IPS-15b (cell line): ENCODE results near the gene GLOD5.

Experiments
- H3K27me3 ChIP-seq: one replicate; pipeline ENCODE4 v1.6.1; 2013; ENCODE audit warnings: low read length; ENCODE audit not compliant: control insufficient read depth, insufficient read depth
- H3K36me3 ChIP-seq: one replicate; pipeline ENCODE4 v1.6.1; 2013; ENCODE audit warnings: low read length; ENCODE audit not compliant: control insufficient read depth, insufficient read depth
- H3K4me1 ChIP-seq: one replicate; pipeline ENCODE4 v1.6.1; 2013; ENCODE audit warnings: mild to moderate bottlenecking, low read length; ENCODE audit not compliant: control insufficient read depth, insufficient read depth
- H3K4me3 ChIP-seq: one replicate; pipeline ENCODE4 v1.5.1; 2013; ENCODE audit warnings: low read depth, low read length
- H3K9ac ChIP-seq: one replicate; pipeline ENCODE4 v1.6.1; 2013; ENCODE audit warnings: low read depth, mild to moderate bottlenecking, low read length
- H3K9me3 ChIP-seq: one replicate; pipeline ENCODE4 v1.6.1; 2013; ENCODE audit warnings: mild to moderate bottlenecking, low read length; ENCODE audit not compliant: control insufficient read depth, insufficient read depth

Gene GLOD5

GRCh38 chrX:48736303-48736702 is 25.2 kb upstream of the GLOD5 start:
- Histone ChIP-seq H3K4me1 (peaks cover 4% of the 10 kb centered on the region), H3K9ac (no peak overlapping the region), H3K27me3 (no peaks in the 10 kb centered on the region), H3K9me3 (no peaks in the 10 kb centered on the region), H3K36me3 (no peaks in the 10 kb centered on the region), H3K4me3 (no peak overlapping the region)

- Histone ChIP-seq H3K9me3 (no peaks in the 10 kb centered on the region), H3K9ac (no peak overlapping the region), H3K27me3 (no peaks in the 10 kb centered on the region), H3K36me3 (no peaks in the 10 kb centered on the region), H3K4me3 (peak overlapping the region; percentile 41), H3K4me1 (peaks cover 4% of the 10 kb centered on the region)
Observed at GRCh38 chrX:48736878-48737212, 24.7 kb upstream of the GLOD5 start.

- H3K36me3 ChIP-seq, result no peaks in the 10 kb centered on the region
- peaks cover 4% of the 10 kb centered on the region for H3K4me1 ChIP-seq
- no peaks in the 10 kb centered on the region for H3K27me3 ChIP-seq
- H3K4me3 ChIP-seq, result peak overlapping the region; percentile 61
- H3K9me3 ChIP-seq, result no peaks in the 10 kb centered on the region
- peak overlapping the region; percentile 77 for H3K9ac ChIP-seq
Observed at GRCh38 chrX:48737213-48737938, 24.2 kb upstream of the GLOD5 start.

DNA sequence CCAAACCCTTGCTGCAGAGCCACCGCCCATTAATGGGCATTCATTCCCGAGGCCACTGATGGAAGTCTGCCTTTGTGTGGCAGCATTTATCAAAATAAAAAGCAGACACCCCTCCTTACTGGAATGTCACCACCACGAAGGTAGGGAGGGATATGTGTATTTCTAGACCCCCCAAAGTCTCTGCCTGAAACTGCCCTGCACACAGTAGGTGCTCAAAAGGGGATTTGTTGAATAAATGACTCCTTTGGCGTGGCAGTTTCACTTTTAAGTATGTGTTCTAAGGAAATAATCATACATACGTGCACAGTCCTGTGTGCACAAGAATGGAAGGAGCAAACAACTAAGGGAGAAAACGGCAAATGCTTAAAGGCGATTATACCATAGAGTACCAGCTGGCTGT is 23.6 kb upstream of the GLOD5 start:
- no peaks in the 10 kb centered on the region for H3K27me3 ChIP-seq

GRCh38 chrX:48741834-48742233 is 19.7 kb upstream of the GLOD5 start:
- H3K9ac ChIP-seq, result no peak overlapping the region
- peaks cover 4% of the 10 kb centered on the region for H3K4me1 ChIP-seq
- H3K36me3 ChIP-seq, result no peaks in the 10 kb centered on the region
- no peak overlapping the region for H3K4me3 ChIP-seq
- no peaks in the 10 kb centered on the region for H3K27me3 ChIP-seq
- no peaks in the 10 kb centered on the region for H3K9me3 ChIP-seq

More for the DNA sequence above, 23.6 kb upstream of the GLOD5 start:
- Histone ChIP-seq H3K4me1 (peaks cover 4% of the 10 kb centered on the region), H3K36me3 (no peaks in the 10 kb centered on the region), H3K9ac (peak overlapping the region; percentile 77), H3K4me3 (peak overlapping the region; percentile 61), H3K9me3 (no peaks in the 10 kb centered on the region)

DNA sequence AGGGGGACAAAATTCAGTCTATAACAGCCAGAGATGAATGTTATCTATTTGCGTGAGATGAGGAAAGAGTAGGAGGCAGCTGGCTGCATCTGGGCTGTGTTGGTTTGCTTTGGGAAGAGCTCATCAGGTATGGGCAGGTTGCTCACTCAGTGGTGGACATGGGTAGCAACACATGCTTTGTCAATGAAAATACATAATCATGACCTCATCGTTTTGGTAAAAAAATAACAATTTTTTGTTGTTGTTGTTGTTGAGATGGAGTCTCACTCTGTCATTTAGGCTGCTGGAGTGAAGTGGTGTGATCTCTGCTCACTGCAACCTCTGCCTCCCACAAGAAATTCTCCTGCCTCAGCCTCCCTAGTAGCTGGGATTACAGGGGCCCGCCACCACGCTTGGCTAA is 16.3 kb upstream of the GLOD5 start:
- no peaks in the 10 kb centered on the region for H3K9me3 ChIP-seq
- no peak overlapping the region for H3K4me3 ChIP-seq
- no peaks in the 10 kb centered on the region for H3K36me3 ChIP-seq
- H3K9ac ChIP-seq, result no peak overlapping the region
- no peaks in the 10 kb centered on the region for H3K4me1 ChIP-seq
- no peaks in the 10 kb centered on the region for H3K27me3 ChIP-seq

DNA sequence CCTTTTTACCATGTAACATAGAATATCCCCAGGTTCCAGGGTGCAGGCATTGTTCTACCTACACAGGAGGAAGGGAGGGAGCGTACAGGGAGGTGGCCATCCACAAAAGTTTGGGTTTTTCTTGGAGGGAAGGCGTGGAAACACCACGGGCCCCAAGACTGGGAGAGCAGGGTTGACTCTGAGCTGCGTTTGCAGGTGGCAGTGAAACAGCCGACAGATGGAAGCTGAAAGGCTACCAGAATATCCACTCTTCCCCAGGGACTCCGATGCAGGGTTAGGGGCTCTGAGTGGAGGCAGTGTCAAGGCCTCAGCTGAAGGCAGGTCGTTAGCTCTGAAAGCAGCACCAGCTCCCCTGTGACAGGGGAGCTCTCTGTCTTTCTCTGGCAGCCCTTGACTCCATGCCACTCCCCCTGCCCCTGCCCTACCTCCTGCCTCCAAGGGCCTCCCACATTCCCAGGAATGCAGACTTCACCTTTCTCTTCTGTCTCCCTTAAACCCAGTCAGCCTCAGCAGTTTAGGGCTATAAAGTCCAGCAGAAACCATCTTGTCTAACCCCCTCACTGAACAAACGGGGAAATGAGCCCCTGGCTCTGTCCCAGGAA is 14.0 kb upstream of the GLOD5 start:
- Histone ChIP-seq H3K9me3 (peaks cover 3% of the 10 kb centered on the region), H3K27me3 (no peaks in the 10 kb centered on the region)

DNA sequence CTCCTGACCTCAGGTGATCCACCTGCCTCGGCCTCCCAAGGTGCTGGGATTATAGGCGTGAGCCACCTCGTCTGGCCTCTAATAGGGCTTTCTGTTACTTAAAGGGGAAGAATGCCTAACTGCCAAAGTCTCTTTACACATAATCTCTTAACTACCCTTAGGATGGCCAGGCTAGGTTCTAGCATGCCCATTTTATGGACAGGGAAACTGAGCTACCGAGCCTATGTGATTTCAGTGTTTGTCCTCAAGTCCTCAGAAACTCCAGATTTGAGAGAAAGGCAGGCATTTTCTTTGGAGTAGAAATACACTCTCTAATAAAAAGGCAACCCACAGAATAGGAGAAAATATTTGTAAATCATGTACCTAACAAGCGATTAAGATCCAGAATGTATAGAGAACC is 12.4 kb upstream of the GLOD5 start:
- no peak overlapping the region for H3K9ac ChIP-seq
- H3K36me3 ChIP-seq, result no peaks in the 10 kb centered on the region
- H3K4me1 ChIP-seq, result no peaks in the 10 kb centered on the region
- H3K27me3 ChIP-seq, result no peaks in the 10 kb centered on the region
- no peak overlapping the region for H3K4me3 ChIP-seq
- H3K9me3 ChIP-seq, result peaks cover 3% of the 10 kb centered on the region

More for the DNA sequence above, 14.0 kb upstream of the GLOD5 start:
- no peak overlapping the region for H3K9ac ChIP-seq
- H3K4me1 ChIP-seq, result no peaks in the 10 kb centered on the region
- H3K4me3 ChIP-seq, result no peak overlapping the region
- no peaks in the 10 kb centered on the region for H3K36me3 ChIP-seq

DNA sequence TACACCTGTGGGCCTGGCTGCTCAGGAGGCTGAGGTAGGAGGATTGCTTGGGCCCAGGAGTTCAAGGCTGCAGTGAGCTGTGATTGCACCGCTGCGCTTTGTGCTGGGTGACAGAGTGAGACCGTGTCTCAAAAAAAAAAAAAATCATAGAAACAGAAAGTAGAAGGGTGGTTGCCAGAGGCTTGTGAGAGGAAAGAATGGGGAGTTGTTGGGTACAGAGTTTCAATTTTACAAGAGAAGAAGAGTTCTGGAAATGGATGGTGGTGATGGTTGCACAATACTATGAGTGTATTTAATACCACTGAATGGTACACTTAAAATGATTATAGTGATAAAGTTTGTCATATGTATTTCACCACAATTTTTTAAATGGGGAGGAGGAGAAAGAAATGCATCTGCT is 10.2 kb upstream of the GLOD5 start:
- Histone ChIP-seq H3K36me3 (no peaks in the 10 kb centered on the region), H3K4me1 (no peaks in the 10 kb centered on the region), H3K9ac (no peak overlapping the region), H3K27me3 (no peaks in the 10 kb centered on the region), H3K4me3 (no peak overlapping the region), H3K9me3 (peaks cover 6% of the 10 kb centered on the region)

DNA sequence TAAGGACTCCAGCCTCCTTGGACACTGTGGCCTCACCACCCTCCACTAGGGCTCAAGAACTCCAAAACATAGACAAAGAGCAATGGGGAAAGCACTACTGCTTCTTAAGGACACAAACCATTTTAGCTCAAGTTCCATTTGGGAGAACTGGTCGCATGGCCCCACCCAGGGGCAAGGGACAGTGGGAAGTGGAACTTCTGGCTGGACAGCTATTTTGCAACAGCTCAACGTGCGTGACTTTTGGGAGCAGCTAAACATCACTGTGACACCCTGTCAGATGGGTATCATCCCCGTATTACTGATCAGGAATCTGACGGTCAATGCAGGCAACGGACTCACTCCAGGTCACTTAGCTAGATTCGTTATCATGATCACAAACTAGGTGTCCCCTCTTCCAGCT is 9.0 kb upstream of the GLOD5 start:
- no peaks in the 10 kb centered on the region for H3K27me3 ChIP-seq

DNA sequence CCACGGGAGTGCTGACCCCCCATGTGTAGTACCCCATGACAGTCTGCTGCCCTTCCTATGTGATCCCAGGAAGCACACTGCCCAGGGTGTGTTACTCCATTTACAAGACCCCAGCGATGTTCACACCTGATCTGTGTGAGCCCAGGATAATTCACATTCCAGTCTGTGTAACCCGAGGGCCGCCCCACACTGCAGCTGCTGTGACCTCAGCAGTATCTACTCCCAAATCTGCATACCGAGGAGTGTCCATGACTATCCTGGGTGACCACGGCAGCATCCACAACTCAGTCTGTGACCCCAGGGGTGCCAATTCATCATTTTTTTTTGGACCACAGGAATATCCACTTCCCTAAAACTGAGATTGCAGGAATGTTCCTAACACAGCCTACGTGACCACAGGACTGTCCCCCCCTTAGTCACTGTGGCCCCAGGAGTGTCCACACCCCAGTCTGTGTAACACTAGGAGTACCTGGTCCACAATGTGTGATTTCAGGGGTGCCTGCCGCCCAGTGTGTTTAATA is 7.8 kb upstream of the GLOD5 start:
- no peak overlapping the region for H3K9ac ChIP-seq

More for the DNA sequence above, 9.0 kb upstream of the GLOD5 start:
- Histone ChIP-seq H3K9me3 (peaks cover 7% of the 10 kb centered on the region), H3K36me3 (no peaks in the 10 kb centered on the region), H3K4me3 (no peak overlapping the region), H3K4me1 (no peaks in the 10 kb centered on the region), H3K9ac (no peak overlapping the region)

GRCh38 chrX:48754238-48754637 is 7.3 kb upstream of the GLOD5 start:
- Histone ChIP-seq H3K4me3 (no peak overlapping the region), H3K27me3 (no peaks in the 10 kb centered on the region), H3K9me3 (peaks cover 7% of the 10 kb centered on the region), H3K36me3 (no peaks in the 10 kb centered on the region), H3K4me1 (no peaks in the 10 kb centered on the region), H3K9ac (no peak overlapping the region)

More for the DNA sequence above, 7.8 kb upstream of the GLOD5 start:
- Histone ChIP-seq H3K27me3 (no peaks in the 10 kb centered on the region), H3K4me3 (no peak overlapping the region), H3K36me3 (no peaks in the 10 kb centered on the region), H3K4me1 (no peaks in the 10 kb centered on the region), H3K9me3 (peaks cover 7% of the 10 kb centered on the region)
